ENCODE results near the gene ZNF280A.

The ZNF280A gene

GRCh38 chr22:22465782-22466181 is 54.3 kb downstream of the ZNF280A start:
- DNase-seq = no peak

- DNase-seq = no peak
Measured at GRCh38 chr22:22465094-22465602, 54.9 kb downstream of the ZNF280A start.

- DNase-seq = no peak
Measured at GRCh38 chr22:22464541-22465054, 55.5 kb downstream of the ZNF280A start.

GRCh38 chr22:22463855-22464540 is 56.1 kb downstream of the ZNF280A start:
- DNase-seq = peak; percentile 4

All from NCI-H226 (cell line).